GM19239 (cell line): ENCODE data around the gene PUM1.

Experiments
- DNase-seq: peaks from one replicate; pipeline ENCODE4 v3.0.0; 2011; ENCODE audit warnings: low spot score; ENCODE audit not compliant: insufficient read length
- FAIRE-seq: peaks from 2 replicates; lab custom pipeline; 2011; peaks lifted over from hg19 to GRCh38; lab: Jason Lieb, UNC

PUM1 gene

DNA sequence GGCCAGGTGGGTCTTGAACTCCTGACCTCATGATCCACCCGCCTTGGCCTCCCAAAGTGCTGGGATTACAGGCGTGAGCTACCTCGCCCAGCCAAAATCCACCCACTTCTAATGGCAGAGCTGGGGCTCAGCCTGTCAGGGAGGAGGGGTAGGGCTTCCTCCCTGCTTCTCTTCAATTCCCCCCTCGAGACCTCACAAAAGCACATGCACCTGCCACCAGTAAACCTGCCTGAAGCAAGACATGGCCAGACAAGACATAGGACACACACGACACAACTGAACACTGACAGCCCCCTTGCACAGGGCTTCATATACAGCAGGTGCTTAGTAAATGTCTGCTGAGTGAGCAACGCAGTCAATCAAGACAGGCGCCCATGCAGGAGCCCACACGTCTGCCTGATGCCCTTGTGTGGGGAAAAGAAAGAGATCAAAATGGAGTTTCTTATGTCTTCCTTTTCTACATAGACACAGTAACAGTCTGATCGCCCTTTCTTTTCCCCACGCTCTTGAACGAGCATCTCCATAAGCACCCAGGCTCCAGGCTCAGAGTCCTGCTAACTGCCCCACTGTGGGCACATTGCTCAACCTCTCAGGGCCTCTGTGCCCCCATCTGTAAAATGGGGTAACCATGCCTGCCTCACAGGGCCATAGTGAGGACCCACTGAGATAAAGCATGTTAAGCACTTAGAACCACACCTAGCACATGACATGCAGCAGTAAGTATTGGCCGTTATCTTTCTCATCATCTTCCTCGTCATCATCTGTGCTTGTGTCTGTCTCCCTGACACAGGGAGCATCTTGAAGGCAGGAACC is 165.7 kb downstream of the PUM1 start:
- no peak for DNase-seq
- no peak for FAIRE-seq

DNA sequence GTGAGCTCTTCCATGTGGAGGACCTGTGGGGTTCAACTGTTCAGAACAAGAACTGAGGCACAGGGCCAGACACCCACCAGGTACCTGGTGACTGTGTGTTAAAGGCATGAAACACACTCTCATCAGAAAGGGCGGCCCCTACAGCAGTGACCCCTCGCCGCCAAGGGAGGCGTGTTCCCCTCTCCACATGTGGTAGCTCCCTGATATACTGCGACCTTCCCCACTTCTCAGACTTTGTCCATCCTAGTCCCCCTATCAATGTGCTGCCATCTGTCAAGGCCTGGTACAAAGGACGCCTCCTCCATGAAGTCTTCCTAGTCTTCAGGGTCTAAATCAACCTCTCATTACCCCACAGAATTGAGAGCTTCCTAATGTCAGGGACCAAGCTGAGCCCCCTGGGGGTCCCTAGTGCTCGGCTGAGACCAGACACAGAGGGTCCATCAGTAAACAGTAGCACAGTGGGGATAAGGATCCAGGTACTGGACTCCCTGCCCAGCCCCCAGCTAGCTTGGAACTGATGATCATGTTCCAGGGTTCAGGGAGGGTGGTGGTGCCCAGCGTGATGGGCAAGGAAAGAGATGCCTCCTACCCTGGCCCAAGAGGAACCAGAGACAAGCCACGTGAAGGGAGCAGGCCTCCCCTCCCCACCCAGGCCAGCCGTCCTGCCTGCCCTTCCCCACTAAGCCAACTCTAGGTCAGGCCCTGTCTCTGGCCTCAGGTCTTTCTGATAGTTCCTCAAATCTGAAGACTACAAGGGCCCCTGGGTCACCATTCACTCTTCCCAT is 167.3 kb downstream of the PUM1 start:
- DNase-seq: no peak
- no peak for FAIRE-seq

DNA sequence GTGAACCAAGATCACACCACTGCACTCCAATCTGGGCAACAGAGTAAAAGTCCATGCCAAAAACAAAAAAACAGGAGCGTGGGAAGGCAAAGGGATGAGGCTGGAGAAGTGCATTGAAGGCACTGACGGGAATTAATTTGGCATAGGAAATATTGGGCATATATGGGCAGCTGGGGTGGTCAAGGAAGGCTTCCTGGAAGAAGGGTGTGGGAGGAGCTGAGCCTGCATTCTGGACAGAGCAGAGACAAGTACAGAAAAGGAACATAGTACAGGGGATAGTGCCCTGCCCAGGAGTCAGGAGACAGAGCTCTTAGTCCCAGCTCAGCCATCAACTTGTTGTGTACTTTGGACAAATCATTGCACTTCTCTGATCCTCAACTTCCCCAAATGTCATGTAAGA is 168.6 kb downstream of the PUM1 start:
- DNase-seq (no peak), FAIRE-seq (no peak)

DNA sequence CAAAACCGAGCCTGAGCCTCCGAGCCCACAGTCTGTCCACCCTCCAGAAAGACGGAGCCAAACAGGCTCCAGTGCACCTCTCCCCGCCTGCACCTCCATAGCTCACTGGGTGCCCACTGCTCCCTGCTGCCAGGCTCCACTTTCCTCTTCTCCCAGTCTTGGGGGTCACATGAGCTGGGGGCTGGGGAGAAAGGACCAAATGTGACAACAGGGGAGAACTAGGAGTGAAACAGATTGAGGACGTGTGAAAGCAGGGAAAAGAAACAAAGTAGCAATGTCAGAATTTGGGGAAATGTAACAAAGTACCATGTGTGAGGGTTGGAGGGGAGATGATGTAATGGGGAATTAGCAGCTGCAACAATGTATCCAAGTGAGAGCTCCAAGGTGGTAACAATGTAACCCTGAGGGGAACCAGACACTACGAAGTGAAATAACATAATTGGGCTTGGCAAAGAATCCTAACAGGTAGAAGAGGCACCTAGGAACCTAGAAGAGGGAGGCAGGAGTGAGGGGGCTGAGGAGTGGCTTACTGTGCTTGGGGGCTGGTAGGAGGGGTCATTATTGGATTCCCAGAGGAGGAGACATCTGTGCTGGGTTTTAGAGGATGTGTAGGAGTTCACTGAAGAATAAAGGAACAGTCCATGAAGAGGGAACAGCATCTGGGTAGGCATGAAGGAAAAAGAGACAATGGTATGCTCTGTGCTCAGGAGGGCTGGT is 169.4 kb downstream of the PUM1 start:
- FAIRE-seq (no peak), DNase-seq (no peak)

DNA sequence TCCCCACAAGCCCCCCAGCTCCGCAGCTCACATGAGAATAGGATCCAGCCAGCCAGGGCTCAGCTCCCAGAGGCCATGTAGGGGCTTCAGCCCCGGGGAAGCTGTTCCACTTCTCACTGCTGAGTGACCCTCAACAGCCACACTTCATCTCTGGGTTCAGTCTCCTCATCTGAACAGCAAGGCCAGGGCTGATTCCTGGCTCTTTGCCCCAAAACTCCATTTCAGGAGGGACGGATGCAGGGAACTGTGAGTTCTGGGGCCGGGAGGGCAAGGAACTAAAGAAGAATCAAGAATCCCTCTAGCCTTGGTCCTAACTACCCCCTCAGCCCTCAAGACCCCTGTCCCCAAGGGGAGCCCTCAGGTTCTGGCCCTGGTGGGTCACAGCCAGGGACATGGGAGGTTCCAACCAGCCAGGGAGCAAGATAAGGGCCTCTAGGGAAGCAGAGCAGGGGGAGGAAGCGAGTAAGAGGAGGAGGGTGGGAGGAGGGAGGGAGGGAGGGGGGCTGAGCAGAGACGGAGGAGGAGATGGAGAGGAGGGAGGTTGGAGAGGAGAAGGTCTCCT is 170.1 kb downstream of the PUM1 start:
- FAIRE-seq: no peak
- DNase-seq: no peak

DNA sequence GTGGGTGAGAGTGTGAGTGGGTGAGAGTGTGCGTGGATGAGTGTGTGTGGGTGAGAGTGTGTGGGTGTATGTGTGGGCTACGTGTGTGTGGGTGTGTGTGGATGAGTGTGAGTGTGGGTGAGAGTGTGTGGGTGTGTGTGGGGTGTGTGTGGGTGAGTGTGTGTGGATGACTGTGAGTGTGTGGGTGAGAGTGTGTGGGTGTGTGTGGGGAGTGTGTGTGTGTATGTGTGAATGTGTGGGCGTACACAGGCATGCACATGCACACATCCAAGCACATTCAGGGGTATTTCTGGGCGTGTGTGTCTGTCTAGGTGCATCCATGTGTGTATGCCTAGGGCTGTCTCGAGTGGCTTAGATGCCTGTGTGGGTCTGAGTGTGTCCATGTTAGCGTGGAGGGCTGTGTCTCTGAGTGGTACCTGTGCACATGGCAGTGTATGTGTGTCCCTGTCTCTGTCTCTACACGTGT is 171.0 kb downstream of the PUM1 start:
- DNase-seq: no peak
- FAIRE-seq: no peak

DNA sequence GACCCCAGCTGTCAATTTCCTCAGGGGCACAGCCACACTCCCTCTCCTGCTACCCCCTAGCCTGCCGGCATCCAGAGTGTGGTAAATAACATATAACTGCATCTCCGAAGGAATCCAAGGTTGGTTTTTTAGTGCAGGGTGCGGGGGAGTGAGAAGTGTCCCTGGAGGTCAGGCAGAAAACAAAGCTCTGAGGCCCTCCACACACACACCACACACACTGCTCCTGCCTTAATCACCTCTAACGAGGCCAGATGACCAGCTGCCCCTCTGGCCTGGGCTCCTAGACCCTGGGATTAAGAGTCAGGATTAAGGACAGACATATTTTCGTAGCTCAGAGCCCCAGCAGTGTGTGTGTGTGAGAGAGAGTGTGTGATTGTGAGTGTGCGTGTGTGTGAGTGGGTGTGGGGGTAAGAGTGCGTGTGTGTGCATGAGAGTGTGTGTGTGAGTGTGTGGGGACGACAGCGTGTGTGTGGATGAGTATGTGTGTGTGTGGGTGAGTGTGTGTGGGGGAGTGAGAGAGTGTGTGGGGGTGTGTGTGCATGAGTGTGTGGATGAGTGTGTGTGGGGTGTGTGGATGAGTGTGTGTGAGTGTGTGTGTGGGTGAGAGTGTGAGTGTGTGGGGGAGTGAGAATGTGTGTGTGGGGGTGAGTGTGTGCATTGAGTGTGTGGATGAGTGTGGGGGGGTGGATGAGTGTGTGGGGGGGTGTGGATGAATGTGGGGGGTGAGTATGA is 171.6 kb downstream of the PUM1 start:
- FAIRE-seq (no peak), DNase-seq (no peak)

DNA sequence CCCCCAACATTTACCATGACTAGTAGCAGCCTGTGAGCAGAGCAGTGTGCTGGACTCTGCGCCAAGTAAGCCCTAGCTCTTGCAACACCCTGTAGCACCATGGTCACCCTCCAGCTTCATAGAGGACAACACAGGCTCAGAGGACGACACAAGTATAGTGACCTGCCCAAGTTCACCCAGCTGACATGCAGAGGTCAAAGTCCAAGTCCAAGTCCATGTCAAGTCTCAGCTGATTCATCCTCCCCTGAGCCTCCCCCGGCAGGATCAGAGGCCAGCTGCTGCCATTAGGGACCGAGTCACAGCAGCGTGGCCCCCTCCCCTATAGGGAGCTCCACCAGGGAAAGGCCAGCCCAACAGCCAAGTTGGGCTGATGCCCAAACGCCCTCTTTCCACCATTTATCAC is 172.8 kb downstream of the PUM1 start:
- FAIRE-seq: no peak

DNA sequence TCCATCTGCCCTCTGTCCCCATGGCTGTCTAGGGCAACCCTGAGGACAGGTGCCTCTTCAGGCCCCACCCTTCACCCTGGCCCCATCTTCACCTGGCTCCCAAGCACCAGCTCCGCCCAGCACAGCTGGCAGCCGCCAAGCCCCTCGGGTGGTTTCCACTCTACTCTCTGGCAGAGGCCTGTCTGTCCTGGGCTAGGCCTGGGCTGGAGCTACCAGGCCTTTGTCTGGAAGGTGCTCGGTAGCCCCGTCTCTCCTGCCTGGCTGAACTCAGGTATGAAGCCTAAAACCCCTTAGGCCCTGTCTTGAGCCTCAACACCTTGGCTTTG is 174.3 kb downstream of the PUM1 start:
- no peak for FAIRE-seq
- DNase-seq: no peak

More for the DNA sequence above, 172.8 kb downstream of the PUM1 start:
- DNase-seq: no peak

DNA sequence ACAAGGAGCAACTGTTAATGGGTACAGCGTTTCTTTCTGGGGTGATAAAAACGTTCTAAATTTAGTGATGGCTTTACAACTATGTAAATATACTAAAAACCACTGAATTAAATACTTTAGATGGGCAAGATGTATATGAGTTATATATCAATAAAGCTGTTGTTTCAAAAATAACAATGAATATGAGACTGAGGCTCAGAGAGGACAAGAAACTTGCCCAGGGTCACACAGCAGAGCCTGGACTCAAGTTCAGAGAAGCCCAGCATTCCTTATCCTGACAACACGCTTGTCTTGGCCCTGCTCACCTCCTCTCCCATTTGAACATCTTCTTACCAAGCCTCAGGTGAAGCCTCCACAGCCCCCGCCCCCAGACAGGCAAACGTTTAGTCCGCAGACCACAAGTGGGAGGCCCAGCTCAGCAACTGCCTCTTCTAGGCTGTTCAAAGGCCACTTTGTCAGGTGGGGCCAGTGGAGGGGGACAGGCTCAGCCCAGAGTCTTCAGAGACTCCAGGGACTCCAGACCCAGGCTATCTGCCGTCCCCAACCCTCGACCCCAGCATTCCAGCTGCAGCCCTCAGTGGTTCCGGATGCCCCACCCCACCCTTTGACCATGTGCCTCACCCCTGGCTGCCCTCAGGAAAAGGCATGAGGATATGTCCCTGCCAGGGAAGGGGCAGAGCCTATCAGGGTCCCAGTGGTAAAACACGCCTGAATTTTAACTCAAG is 174.9 kb downstream of the PUM1 start:
- FAIRE-seq: no peak
- DNase-seq: no peak

DNA sequence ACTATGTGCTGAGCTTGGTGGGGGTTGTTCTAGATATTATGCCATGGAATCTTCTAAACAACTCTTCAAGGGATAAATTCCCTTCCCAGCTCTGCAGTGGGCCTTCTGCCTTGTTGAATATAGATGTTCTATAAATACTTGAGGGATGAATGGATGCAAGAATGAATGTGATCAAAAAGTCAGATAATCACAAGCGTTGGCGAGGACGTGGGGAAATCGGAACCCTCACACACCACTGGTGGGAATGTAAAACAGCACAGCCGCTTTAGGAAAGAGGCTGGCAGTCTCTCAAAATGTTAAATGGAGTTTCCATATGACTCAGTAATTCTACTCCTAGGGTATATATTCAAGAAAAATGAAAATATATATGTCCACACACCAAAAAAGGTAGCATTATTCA is 176.0 kb downstream of the PUM1 start:
- FAIRE-seq (no peak), DNase-seq (no peak)

DNA sequence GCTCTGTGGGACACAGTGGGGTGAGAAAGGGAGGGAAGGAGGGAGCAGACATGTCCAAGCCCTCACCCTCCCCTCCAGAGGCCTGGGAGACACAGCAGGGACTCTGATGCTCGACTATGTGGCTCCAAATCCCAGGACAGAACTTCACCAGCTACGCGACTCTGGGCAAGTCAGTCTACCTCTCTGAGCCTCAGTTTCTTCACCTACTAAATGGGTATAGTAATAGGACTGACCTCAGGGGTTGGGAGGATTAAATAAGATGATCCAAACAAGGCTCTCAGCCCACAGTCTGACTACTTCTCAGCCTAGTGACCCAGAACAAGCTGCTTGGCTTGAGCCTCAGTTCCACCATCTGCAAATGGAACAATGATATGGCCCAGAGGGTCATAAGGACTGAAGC is 176.5 kb downstream of the PUM1 start:
- FAIRE-seq: no peak
- no peak for DNase-seq

DNA sequence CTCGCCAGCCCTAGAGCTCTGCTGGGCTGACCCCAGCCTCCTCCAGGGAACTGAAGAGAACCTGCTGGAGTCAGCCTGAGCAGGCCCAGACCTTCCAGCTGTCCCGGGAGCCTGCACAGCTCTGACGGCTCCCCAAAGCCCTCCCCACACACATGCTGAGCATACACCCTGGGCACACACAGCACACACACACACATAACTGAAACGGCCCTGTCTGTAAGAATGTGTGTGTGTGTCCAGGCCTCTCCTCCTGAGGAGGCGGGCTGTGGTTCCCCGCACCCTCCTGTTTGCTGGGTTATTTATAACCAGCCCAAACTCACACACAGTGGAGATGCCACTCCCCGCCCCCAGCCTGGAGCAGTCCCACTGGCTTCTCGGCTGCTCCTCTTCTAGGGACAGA is 177.1 kb downstream of the PUM1 start:
- no peak for FAIRE-seq
- DNase-seq: no peak

DNA sequence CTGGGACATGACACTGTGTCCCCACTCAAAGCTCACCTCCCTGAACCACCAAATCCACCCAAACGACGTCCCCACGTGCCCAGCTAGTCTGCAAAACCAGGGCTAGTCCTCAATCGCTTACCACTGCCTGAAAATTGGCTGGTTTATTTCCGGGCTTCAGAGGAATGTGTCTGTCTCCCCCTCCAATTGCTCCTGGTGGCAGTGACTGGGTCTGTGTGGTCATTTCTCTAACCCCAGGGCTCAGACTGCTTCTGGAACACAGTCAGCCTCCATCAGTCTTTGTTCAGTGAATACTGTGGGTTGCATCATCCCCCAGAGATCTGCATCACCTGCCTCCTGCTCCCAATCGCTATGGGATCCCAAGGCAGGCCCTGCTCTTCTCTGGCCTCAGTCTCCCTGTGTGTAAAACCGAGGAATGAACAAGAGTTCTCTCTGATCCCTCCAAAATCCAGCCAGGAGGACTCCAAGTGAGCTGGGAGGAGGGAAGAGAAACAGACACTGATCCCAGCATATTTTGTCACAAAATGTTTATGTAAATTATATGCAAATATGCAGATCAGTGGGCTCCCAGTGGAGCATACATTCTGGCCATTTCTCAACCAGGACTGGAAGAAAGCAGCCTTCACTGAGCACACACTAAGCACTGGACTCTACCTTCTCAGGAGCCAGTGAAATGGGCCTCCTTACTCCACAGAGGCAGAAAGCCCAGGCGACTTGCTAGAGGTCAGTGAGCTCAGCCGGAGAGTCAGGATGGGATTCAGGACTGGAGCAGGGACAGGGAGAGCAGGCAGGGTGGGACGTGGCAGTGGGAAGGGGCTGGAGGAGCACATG is 177.8 kb downstream of the PUM1 start:
- no peak for DNase-seq
- FAIRE-seq: no peak

DNA sequence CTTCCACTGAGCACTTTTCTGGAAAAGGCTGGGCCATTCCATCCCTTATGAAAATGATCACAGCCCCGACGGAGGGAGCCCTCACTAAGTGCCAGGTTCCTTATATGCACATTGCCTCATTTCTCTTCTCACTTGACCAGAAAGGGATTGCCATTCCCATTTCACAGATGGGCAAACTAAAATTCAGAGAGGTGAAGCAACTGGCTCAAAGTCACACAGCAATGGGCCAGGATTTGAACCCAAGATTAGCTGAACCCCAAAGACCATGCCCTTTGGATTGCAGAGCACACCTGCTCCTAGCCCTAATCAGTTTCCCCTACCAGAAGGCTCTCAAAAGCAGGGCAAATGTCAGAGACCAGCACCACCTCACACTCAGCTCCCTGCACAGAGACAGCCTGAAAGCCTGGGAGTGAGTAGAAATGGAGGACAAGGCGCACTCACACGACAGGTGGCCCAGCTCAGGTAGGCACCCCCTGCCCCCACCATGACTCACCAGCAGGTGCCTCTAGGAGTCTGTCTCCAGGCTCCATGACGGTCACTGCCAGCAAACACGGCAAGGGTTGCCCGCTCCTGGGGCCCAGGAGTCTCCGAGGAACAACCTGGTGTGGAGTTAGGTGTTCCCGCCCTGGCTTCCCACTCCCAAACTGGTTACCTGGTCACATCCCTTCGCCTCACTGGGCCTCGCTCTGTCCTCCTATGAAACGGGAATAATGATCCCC is 178.6 kb downstream of the PUM1 start:
- FAIRE-seq (no peak), DNase-seq (no peak)

DNA sequence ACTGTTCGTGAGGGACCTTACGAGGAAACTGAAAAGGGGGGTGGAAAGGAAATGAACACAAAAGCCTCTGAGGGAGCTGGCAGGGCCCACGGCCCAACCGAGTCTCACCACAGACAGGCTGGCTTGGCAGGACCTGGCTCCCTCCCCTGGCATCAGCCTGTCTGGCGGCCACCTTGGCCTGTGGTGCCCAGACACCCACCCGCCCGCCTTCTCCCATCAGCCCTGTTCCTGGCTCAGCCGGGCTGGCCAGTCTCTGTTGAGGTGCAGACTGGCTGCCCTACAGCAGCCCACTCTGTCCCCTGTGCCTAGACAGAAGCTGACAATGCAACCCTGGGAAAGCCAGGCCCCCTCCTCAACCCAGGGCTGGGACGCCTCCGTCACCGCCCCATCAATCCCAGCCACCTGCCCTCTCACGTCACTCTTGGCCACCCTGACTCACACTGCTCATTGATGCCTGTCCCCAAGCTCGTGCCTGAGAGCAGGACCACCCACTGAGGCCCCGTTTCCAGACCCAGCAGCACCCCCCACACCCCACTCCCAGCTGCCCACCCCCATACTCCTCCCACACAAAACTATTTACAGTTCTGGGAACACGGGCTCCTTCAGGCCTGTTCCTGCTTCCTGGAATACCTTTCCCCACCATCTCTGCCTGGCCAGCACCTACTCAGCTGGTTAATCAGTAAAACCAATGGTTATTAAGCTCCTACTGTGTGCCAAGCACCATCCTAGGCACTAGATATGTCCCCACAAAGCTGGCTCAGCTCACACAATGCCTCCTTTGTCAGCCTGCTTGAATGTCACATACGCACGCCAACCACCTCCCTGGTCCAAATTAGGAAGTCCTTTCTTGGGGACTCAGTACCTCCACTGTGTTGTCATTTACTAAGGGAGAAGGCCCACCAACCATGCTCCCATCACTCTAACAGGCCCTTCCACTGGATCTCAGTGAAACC is 179.7 kb downstream of the PUM1 start:
- no peak for FAIRE-seq
- DNase-seq: no peak

DNA sequence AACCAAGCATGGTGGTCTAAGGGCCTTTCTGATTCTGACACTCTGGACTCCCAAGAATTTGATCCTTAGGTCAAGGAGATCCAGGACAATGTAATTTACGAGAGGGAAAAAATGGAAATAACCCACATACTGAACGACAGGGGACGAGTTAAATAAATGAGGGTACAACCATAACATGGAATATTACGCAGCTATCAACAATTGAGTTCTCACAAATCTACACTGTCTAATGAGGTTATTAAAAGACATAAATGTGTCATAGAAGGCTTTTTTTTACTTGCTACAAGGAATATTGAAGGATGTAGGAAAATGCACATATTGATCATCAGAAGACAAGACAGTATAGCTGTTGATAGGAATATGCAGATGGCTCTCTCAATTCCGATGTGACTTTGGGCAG is 180.8 kb downstream of the PUM1 start:
- FAIRE-seq: no peak
- no peak for DNase-seq
